ENCODE results near the gene IPCEF1. TPM values are rescaled to one million over a fixed set of nuclear protein-coding genes. Genes with fewer than 3 reads are reported as not detected.

IPCEF1 gene
- total and polyA plus RNA-seq, 2 donors: 6.5 to 13.1 TPM

GRCh38 chr6:154232013-154232910, 124.3 kb downstream of the IPCEF1 start:
- no peak overlapping the region for H3K27ac ChIP-seq (ENCODE audit: low read depth in 1 of 2, low read length in 1 of 2)
- H3K4me3 ChIP-seq (ENCODE audit: low read length in 2 of 2): no peak overlapping the region
- H3K27me3 ChIP-seq (ENCODE audit: control insufficient read depth in 2 of 2, insufficient read depth in 1 of 2, low read length in 1 of 2): no peaks in the 10 kb centered on the region
- DNase-seq (ENCODE audit: low read depth in 6 of 9, low spot score in 9 of 9): peak in 1 of 9 donors; percentile 39
- H3K9me3 ChIP-seq (ENCODE audit: control insufficient read depth in 2 of 2, insufficient read depth in 1 of 2, low read length in 1 of 2): no peaks in the 10 kb centered on the region
- H3K4me1 ChIP-seq (ENCODE audit: control insufficient read depth in 2 of 2, insufficient read depth in 2 of 2, low read length in 2 of 2): peaks cover 13 to 30% of the 10 kb centered on the region in 2 donors
- no peaks in the 10 kb centered on the region for H3K36me3 ChIP-seq (ENCODE audit: control insufficient read depth in 2 of 2, insufficient read depth in 2 of 2, low read length in 1 of 2)
- 86% methylated on average over 7 of the region's 7 CpGs for WGBS

DNA sequence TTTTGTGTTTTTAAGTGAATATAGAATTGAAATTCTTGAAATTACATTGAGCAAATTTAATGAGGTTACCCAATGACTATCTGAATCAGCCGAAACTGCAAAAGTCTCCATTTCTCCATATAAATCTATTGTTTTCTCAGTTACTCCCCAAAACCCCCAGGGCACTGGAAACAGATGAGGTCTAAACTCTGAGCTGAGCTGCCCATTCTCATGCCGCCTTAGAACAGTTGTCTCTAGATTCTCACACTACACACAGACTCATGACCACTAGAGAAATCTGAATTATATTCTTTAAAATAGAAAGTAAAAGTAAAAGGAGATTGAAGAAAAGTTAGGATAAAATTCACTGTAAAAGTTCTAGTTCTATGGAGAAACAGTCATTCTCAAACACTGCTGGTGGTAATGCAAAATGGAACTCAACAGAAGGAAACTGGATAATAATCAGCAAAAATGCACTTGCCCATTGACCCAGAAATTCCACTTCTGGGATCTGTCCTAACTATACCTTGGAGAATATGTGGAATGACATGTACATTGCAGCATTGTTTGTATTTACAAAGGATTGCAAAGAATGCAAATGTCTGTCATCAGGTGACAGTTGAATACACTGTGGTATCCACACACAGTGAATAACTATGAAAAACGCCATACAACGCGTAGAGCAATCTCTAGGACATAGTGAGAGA, 125.5 kb downstream of the IPCEF1 start:
- no peak for DNase-seq (ENCODE audit: low read depth in 6 of 9, low spot score in 9 of 9)
- no peak overlapping the region for H3K27ac ChIP-seq (ENCODE audit: low read depth in 1 of 2, low read length in 1 of 2)
- H3K4me1 ChIP-seq (ENCODE audit: control insufficient read depth in 2 of 2, insufficient read depth in 2 of 2, low read length in 2 of 2): peaks cover 13 to 30% of the 10 kb centered on the region in 2 donors
- H3K4me3 ChIP-seq (ENCODE audit: low read length in 2 of 2): no peak overlapping the region
- no peaks in the 10 kb centered on the region for H3K9me3 ChIP-seq (ENCODE audit: control insufficient read depth in 2 of 2, insufficient read depth in 1 of 2, low read length in 1 of 2)
- no peaks in the 10 kb centered on the region for H3K27me3 ChIP-seq (ENCODE audit: control insufficient read depth in 2 of 2, insufficient read depth in 1 of 2, low read length in 1 of 2)
- WGBS: 97% methylated on average over 5 of the region's 5 CpGs
- no peaks in the 10 kb centered on the region for H3K36me3 ChIP-seq (ENCODE audit: control insufficient read depth in 2 of 2, insufficient read depth in 2 of 2, low read length in 1 of 2)

DNA sequence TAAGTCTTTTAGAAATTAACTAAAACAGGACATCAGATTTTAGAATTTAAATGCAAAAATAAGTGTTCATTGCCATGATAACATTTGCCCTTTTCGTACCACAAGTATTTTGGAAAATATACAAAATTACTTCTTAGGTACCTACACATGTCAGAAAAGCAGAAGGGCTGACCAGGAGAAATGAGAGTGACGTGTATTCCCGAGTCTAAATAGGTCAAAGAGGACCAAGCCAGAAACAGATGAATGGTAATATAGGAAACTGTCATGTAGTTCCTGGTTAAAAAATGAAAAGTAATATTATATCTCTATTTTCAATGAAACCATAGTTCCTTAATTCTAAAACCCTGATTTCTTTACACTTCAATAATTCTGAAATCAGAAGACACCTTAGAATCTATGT, 126.2 kb downstream of the IPCEF1 start:
- H3K4me1 ChIP-seq (ENCODE audit: control insufficient read depth in 2 of 2, insufficient read depth in 2 of 2, low read length in 2 of 2): peaks cover 13 to 30% of the 10 kb centered on the region in 2 donors
- H3K27me3 ChIP-seq (ENCODE audit: control insufficient read depth in 2 of 2, insufficient read depth in 1 of 2, low read length in 1 of 2): no peaks in the 10 kb centered on the region
- no peaks in the 10 kb centered on the region for H3K36me3 ChIP-seq (ENCODE audit: control insufficient read depth in 2 of 2, insufficient read depth in 2 of 2, low read length in 1 of 2)
- no peak overlapping the region for H3K27ac ChIP-seq (ENCODE audit: low read depth in 1 of 2, low read length in 1 of 2)
- no peaks in the 10 kb centered on the region for H3K9me3 ChIP-seq (ENCODE audit: control insufficient read depth in 2 of 2, insufficient read depth in 1 of 2, low read length in 1 of 2)
- no peak for DNase-seq (ENCODE audit: low read depth in 6 of 9, low spot score in 9 of 9)
- 94% methylated on average over 3 of the region's 3 CpGs for WGBS
- H3K4me3 ChIP-seq (ENCODE audit: low read length in 2 of 2): no peak overlapping the region

DNA sequence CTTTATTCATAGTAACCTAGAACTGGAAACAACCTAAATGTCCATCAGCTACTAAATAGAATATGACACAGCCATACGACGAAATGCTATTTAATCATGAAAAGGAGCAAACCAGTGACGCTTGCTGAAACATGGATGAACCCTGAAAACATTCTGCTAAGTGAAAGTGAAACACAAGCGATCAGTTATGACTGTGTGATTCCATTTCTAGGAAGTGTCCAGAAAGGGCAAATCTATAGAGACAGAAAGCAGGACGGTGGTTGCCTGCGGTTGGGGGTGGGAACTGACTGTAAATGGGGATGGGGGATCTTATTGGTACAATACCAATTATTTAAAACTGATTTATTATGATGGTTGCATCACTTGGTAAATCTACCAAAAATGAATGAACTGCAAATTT, 126.8 kb downstream of the IPCEF1 start:
- Histone ChIP-seq H3K27me3 (ENCODE audit: control insufficient read depth in 2 of 2, insufficient read depth in 1 of 2, low read length in 1 of 2) (no peaks in the 10 kb centered on the region), H3K4me3 (ENCODE audit: low read length in 2 of 2) (no peak overlapping the region), H3K9me3 (ENCODE audit: control insufficient read depth in 2 of 2, insufficient read depth in 1 of 2, low read length in 1 of 2) (no peaks in the 10 kb centered on the region), H3K36me3 (ENCODE audit: control insufficient read depth in 2 of 2, insufficient read depth in 2 of 2, low read length in 1 of 2) (no peaks in the 10 kb centered on the region), H3K4me1 (ENCODE audit: control insufficient read depth in 2 of 2, insufficient read depth in 2 of 2, low read length in 2 of 2) (peaks cover 13 to 29% of the 10 kb centered on the region in 2 donors), H3K27ac (ENCODE audit: low read depth in 1 of 2, low read length in 1 of 2) (no peak overlapping the region)
- DNase-seq (ENCODE audit: low read depth in 6 of 9, low spot score in 9 of 9): peak in 1 of 9 donors; percentile 48
- WGBS: 80% methylated on average over 6 of the region's 6 CpGs

DNA sequence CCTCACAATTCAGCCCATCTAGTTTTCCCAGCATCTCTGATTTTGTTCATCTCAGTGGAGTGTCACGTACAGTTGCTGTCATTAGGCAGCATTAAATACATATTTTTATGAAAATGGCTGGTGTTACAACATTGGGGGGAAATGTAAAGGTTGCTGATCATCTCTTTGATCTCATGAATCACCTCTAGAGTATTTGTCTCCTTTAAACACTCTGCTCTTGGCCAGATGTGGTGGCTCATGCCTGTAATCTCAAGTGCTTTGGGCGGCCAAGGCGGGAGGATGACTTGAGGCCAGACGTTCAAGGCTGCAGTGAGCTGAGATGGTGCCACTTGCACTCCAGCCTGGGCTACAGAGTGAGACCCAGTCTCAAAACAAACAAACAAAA, 128.1 kb downstream of the IPCEF1 start:
- Histone ChIP-seq H3K9me3 (ENCODE audit: control insufficient read depth in 2 of 2, insufficient read depth in 1 of 2, low read length in 1 of 2) (no peaks in the 10 kb centered on the region), H3K27ac (ENCODE audit: low read depth in 1 of 2, low read length in 1 of 2) (no peak overlapping the region), H3K36me3 (ENCODE audit: control insufficient read depth in 2 of 2, insufficient read depth in 2 of 2, low read length in 1 of 2) (no peaks in the 10 kb centered on the region), H3K4me1 (ENCODE audit: control insufficient read depth in 2 of 2, insufficient read depth in 2 of 2, low read length in 2 of 2) (peaks cover 7 to 20% of the 10 kb centered on the region in 2 donors), H3K4me3 (ENCODE audit: low read length in 2 of 2) (no peak overlapping the region), H3K27me3 (ENCODE audit: control insufficient read depth in 2 of 2, insufficient read depth in 1 of 2, low read length in 1 of 2) (no peaks in the 10 kb centered on the region)
- no peak for DNase-seq (ENCODE audit: low read depth in 6 of 9, low spot score in 9 of 9)
- WGBS: 97% methylated on average over 4 of the region's 4 CpGs

DNA sequence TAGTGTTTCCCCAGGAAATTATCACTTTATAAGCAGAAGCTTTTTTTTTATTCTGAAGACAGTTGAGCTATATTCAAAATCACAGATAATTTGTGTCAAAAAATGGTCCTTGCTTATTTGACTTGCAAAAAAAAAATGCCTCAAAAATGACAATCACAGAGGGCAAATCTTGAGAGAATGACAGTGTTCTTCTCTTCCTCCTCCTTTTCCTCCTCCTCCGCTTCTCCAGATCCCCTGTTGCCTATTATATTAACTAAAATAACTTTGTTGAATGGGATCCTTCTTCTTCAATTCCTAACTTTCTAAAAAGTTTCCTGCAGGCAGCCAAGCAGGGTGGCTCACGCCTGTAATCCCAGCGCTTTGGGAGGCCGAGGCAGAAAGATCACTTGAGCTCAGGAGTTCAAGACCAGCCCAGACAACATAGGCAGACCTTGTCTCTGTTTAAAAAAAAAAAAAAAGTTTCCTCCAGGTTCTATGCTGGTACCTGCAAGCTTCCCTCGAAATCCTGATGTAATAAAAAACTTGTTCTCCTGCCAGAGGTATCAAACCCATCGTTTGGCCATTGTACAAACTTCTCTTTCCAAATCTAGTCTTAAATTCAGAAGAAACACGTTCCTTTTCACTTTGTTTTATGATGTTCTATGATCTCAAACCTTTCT, 128.6 kb downstream of the IPCEF1 start:
- H3K27ac ChIP-seq (ENCODE audit: low read depth in 1 of 2, low read length in 1 of 2): no peak overlapping the region
- WGBS: 95% methylated on average over 7 of the region's 7 CpGs
- H3K27me3 ChIP-seq (ENCODE audit: control insufficient read depth in 2 of 2, insufficient read depth in 1 of 2, low read length in 1 of 2): no peaks in the 10 kb centered on the region
- no peak overlapping the region for H3K4me3 ChIP-seq (ENCODE audit: low read length in 2 of 2)
- no peak for DNase-seq (ENCODE audit: low read depth in 6 of 9, low spot score in 9 of 9)
- H3K36me3 ChIP-seq (ENCODE audit: control insufficient read depth in 2 of 2, insufficient read depth in 2 of 2, low read length in 1 of 2): peaks cover under 1 to 4% of the 10 kb centered on the region in 2 donors
- peaks cover 5 to 17% of the 10 kb centered on the region in 2 donors for H3K4me1 ChIP-seq (ENCODE audit: control insufficient read depth in 2 of 2, insufficient read depth in 2 of 2, low read length in 2 of 2)
- H3K9me3 ChIP-seq (ENCODE audit: control insufficient read depth in 2 of 2, insufficient read depth in 1 of 2, low read length in 1 of 2): no peaks in the 10 kb centered on the region

DNA sequence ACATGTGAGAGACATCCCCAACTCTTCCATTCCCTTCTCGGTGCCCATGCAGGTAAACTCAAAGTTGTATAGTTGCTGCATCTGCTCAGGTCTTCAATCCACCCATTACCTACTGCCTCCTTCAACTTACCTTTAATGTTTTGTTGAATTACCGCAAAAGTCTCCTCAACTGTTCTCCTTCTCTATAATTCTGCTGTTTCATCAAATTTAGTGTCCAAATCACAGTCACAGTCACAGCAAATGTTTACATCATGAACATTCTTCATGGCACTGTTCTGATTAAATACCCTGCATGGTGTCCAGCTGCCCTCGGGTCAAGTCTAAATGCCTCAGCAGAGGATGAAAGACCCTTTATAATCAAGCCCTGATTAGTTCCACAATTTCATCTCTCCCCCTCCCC, 130.1 kb downstream of the IPCEF1 start:
- no peak overlapping the region for H3K27ac ChIP-seq (ENCODE audit: low read depth in 1 of 2, low read length in 1 of 2)
- peaks cover 9 to 13% of the 10 kb centered on the region in 2 donors for H3K36me3 ChIP-seq (ENCODE audit: control insufficient read depth in 2 of 2, insufficient read depth in 2 of 2, low read length in 1 of 2)
- 98% methylated on average over 3 of the region's 3 CpGs for WGBS
- DNase-seq (ENCODE audit: low read depth in 6 of 9, low spot score in 9 of 9): no peak
- H3K9me3 ChIP-seq (ENCODE audit: control insufficient read depth in 2 of 2, insufficient read depth in 1 of 2, low read length in 1 of 2): no peaks in the 10 kb centered on the region
- no peaks in the 10 kb centered on the region for H3K27me3 ChIP-seq (ENCODE audit: control insufficient read depth in 2 of 2, insufficient read depth in 1 of 2, low read length in 1 of 2)
- H3K4me1 ChIP-seq (ENCODE audit: control insufficient read depth in 2 of 2, insufficient read depth in 2 of 2, low read length in 2 of 2): peaks cover 4 to 6% of the 10 kb centered on the region in 2 donors
- no peak overlapping the region for H3K4me3 ChIP-seq (ENCODE audit: low read length in 2 of 2)

- DNase-seq (ENCODE audit: low read depth in 6 of 9, low spot score in 9 of 9): no peak
- no peak overlapping the region for H3K27ac ChIP-seq (ENCODE audit: low read depth in 1 of 2, low read length in 1 of 2)
- H3K27me3 ChIP-seq (ENCODE audit: control insufficient read depth in 2 of 2, insufficient read depth in 1 of 2, low read length in 1 of 2): no peaks in the 10 kb centered on the region
- H3K36me3 ChIP-seq (ENCODE audit: control insufficient read depth in 2 of 2, insufficient read depth in 2 of 2, low read length in 1 of 2): peaks cover 13 to 26% of the 10 kb centered on the region in 2 donors
- no peak overlapping the region for H3K4me3 ChIP-seq (ENCODE audit: low read length in 2 of 2)
- H3K4me1 ChIP-seq (ENCODE audit: control insufficient read depth in 2 of 2, insufficient read depth in 2 of 2, low read length in 2 of 2): peaks cover 9 to 15% of the 10 kb centered on the region in 2 donors
- WGBS: 96% methylated on average over 2 of the region's 2 CpGs
- no peaks in the 10 kb centered on the region for H3K9me3 ChIP-seq (ENCODE audit: control insufficient read depth in 2 of 2, insufficient read depth in 1 of 2, low read length in 1 of 2)
These were observed 133.3 kb downstream of the IPCEF1 start for GRCh38 chr6:154223296-154223695.

DNA sequence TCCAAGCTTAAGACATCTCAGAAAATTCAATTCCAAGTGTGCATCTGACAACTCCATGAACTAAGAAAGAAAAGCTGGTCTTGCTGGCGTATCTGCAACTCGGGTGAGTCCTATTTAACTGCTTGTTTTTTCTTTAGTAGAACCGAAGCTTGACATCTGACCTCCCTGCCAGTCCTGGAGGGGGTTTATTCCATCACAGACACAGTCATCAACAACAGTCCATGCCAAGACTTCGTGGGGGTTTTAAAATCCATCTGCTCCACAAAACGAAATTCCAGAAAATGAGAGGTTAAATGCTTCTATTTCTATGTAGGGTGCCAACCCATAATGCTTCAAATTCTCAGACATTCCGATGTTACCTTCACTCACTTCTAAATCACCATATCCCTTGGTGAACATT, 133.9 kb downstream of the IPCEF1 start:
- Histone ChIP-seq H3K9me3 (ENCODE audit: control insufficient read depth in 2 of 2, insufficient read depth in 1 of 2, low read length in 1 of 2) (no peaks in the 10 kb centered on the region), H3K4me3 (ENCODE audit: low read length in 2 of 2) (no peak overlapping the region), H3K36me3 (ENCODE audit: control insufficient read depth in 2 of 2, insufficient read depth in 2 of 2, low read length in 1 of 2) (peaks cover 13 to 26% of the 10 kb centered on the region in 2 donors), H3K27me3 (ENCODE audit: control insufficient read depth in 2 of 2, insufficient read depth in 1 of 2, low read length in 1 of 2) (no peaks in the 10 kb centered on the region), H3K27ac (ENCODE audit: low read depth in 1 of 2, low read length in 1 of 2) (no peak overlapping the region), H3K4me1 (ENCODE audit: control insufficient read depth in 2 of 2, insufficient read depth in 2 of 2, low read length in 2 of 2) (peaks cover 9 to 18% of the 10 kb centered on the region in 2 donors)
- no peak for DNase-seq (ENCODE audit: low read depth in 6 of 9, low spot score in 9 of 9)
- WGBS: 93% methylated on average over 6 of the region's 6 CpGs

Data from thymus (tissue), 11 donors.